ENCODE data around the gene PALLD.

Gene PALLD

DNA sequence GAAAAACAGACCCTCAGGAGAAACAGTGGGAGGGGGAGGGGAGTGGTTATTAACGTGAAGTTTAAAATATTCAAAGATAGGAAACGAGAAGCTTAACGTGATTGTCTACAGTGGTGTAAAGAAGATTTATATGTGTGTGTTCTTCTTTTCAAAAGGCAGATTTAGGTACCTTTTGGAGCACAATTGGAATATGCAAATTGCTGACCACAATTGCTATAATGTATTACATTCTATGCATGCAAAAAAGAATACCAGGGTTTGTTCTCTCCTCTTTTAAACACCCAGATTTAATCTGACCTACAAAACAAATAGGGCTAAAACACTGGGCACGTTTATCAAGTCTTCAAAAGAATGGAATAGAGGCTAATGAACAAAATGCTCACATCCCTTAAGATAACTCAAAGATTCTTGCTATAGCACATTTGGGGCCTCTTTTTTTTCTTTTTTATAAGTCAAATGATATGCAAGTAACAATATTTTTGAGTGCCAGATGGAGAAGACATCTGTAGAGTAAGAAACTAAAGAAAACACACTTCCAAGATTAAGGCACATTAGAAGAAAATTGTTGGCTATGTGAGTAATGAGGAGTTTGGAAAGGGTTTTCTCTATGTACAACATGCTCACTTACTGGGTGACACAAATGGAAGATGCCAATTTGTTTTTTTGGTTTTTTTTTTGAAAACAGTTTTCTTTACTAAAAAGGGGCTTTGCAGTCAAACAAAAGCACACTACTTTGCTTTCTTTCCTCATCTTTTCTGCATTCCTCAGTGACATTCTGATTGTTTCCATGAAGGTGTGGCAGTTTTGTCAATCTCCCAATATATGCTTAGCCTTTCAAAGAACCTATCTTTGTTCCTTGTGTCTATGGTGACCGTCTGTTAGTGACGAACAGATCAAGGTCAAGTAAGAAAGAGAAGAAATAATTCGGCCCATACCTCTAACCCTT is 240.3 kb downstream of the PALLD start:
- no peak for FAIRE-seq

DNA sequence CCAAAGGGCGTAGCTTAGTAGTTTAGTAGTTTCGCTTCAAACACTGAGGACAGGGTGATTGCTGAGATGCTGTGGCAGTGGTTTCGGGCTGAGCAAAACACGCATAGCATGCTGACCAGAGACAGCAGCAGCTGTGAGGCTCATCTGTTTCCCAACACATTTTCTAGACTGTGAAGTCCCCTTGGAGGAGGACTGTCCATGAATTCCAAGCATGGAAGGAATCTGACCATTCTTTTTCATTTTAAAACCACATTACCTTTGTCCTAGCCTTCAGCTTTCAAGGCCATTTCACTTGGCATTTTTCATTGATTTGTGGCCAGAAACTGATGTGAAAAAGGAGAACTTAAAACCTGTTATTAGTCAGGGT is 240.9 kb downstream of the PALLD start:
- no peak for FAIRE-seq

DNA sequence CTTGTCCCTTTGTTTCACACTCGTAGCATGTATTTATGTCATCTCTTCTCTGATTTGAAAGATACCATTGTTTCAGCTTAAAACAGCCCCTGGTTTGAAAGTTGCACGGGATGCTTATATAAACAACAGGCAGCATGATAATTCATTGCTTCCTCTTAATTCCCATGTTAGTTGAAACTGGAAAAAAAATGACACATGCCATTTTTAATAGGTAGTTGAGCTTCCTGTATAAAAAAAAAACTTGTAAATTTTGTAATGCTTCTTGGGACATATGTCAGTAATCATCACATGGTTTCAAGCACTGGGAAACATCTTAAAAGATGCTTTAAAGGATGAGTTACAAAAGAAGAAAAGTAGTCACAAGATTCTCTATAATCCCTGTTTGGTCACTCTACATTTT is 243.0 kb downstream of the PALLD start:
- FAIRE-seq, result no peak

DNA sequence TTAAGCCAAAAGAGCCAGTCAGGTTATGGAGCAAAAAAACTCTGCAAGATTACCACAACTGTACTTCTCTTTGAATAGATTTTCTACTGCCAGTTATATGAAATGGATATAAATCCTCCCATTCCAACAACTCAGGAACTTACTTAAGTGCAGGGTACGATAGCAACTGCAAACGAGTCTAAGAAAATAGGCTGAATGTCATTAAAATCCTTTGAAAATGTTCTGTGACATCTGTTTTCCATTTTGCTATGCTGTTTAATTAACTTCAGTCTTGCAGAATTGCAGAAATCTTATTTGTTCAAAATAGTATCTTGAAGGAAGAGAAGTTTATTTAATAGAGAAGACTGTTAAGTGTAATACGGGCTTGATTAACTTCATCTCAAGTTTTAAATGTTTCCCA is 243.8 kb downstream of the PALLD start:
- FAIRE-seq, result no peak

DNA sequence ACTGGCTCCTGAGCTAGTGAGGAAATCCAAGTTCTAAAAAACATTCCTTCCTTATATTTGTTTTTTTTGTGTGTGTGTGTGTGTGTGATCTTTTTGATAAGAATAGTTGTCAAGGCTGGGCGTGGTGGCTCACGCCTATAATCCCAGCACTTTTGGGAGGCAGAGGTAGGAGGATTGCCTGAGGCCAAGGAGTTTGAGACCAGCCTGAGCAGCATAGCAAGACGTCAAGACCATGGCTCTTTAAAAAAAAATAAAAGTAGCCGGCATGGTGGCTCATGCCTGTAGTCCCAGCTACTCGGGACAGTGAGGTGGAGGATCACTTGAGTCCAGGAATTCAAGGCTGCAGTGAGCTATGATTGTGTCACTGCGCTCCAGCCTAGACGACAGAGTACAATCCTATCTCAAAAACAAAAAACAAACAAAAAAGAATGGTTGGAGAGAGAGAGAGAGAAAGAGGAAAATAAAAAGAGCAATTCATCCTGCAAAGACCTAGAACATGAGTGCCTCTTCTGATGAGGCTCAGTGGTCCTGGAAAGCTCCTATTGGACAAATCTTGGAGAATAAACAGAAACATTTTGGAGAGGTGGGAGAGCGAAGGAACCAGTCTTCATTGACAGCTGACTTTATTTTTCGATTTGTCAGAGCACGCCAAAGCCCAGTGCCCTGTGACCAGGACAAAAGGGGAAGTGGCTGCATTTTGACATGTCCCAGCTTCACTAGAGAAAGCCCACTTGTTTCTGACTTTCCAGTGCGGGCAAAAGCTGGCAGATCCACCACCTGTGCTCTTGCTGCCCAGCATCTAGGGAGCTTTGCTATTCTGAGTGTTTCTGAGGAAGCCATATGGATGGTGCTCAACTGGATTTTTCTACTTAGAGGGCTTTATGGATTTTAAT is 244.7 kb downstream of the PALLD start:
- no peak for FAIRE-seq

DNA sequence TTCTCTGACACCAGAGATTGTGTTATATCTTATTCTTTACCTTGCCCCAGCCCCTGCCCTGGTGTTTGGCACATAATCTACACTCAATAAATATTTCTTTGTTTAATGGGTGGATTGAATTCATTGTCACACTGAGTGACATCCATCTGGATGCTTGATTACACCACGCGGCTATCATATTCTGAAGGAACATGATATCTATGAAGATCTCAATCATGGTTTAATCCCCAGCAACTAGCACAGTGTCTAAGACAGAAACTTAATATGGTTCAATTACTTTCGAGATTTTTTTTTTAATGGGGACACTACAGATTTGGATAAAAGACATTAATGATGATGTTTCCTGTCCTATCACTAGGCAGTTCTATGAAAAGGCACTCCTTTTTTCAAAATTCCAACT is 246.3 kb downstream of the PALLD start:
- FAIRE-seq, result no peak

DNA sequence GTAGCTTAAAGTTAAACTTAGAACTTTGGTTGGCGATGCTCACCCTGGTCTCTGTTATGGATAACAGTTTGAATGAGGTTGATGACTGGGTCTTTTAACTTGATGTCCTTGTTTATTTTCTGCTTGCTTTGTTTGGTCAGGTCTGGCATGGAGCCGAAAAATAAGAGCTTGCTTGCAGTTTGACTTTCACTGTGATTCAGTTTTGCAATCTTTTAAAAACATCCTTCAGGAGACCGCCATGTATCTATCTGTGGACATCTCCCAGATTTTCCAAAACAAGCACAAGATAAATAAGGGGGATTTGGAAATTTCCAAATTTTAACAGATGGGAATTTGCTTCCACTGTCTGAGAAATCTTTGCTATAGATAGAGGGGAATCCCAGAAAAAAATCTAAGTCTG is 246.7 kb downstream of the PALLD start:
- no peak for FAIRE-seq

DNA sequence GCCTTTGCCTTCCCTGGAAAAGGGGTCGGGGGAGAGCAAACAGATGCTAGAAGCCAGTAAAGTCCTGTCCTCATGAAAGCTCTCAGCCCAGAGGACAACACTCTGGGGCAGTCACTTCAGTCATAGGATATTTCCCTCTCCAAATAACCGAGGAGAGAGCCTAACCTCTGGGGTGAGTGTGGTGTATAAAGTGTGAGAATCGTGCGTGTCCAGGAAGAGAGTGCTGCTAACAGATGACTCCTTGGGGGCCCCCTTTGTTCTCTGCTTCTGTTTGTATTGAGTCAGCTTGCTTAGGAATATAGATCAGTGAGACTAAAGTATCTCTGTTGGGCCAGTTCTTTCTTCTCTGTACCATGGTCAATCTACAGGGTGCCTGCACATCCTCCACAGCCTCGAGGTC is 247.2 kb downstream of the PALLD start:
- FAIRE-seq, result no peak

DNA sequence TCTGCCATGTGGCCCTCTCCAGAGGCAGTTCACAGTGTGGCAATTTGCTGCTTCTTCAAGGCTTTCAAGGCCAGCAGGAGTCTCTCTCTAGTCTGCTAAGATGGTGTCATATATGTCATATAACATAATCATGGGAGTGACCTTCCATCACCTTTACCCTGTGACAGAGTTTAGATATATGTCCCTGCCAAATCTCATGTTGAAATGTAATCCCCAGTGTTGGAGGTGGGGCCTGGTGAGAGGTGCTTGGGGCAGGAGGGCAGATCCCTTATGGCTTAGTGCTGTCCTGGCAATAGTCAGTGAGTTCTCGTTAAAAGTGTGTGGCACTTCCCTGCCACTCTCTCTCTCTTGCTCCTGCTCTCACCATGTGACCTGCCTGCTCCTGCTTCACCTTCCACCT is 252.0 kb downstream of the PALLD start:
- FAIRE-seq, result no peak

DNA sequence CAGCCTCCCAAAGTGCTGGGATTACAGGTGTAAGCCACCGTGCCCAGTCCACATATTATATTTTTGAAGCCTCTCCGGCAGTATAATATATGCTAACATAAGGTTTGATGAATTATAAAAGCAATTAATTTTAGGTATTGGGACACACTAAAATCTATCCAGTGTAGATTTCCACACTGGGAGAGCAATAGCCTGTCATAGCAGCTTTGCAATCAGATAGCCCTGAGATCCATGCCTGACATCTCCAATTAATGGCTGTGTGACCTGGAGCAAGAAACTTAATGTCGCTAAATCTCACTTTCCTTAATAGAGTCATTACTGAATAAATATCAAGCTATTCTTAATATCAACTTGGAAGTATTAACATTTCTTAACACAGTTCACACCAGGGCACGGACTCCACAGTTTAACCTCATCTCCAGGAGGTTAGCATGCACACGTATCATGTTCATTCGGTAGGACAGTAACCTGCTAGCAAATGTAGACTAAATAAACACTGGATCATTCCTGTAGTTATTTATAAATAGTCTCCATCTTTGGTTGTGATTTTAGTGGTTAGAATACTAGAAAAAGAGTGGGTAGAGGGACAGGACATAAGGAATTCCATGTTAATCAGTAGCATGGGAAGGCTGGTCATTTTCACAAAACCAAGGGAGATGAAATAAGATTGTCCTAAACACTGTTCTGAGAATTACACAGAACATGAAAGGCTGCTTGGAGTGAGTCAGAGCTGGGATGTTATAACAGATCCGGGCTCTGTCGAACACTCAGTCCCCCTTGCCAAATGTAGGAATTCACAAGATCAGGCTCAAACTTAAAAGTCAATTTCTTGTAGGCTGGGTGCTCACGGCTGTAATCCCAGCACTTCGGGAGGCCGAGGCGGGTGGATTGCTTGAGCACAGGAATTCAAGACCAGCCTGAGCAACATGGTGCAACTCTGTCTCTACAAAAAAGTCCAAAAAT is 254.7 kb downstream of the PALLD start:
- no peak for FAIRE-seq

DNA sequence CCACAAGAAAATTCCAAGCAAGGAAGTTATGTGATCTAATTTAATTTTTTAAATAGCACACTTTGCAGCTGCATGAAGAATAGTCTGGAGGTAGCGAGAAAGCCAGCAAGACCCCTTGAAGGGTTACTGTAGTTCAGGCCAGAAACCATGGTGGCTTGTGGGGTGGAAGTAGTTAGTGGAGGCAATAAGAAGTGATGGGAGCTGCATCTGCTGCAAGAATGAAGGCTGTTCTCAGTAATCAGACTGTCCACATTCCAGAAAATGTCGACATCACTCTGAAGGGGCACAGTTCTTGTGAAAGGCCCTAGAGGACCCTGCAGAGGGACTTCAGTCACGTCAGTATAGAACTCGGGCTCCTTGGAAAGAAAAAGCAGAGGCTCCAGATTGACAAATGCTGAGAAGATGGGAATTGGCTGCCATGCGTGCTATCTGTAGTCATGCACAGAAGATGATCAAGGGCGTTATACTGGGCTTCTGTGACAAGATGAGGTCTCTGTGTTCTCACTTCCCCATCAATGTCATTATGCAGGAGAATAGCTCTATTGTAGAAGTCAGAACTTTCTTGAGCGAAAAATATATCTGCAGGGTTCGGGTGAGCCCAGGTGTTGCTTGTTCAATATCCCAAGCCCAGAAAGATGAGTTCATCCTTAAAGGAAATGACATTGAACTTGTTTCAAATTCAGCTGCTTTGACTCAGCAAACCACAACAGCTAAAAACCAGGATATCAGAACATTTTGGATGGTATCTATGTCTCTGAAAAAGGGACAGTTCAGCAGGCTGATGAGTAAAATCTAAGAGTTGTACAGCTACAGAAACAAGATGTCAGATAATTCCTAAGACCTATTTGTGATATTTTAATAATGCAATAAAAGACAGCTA is 259.0 kb downstream of the PALLD start:
- no peak for FAIRE-seq

DNA sequence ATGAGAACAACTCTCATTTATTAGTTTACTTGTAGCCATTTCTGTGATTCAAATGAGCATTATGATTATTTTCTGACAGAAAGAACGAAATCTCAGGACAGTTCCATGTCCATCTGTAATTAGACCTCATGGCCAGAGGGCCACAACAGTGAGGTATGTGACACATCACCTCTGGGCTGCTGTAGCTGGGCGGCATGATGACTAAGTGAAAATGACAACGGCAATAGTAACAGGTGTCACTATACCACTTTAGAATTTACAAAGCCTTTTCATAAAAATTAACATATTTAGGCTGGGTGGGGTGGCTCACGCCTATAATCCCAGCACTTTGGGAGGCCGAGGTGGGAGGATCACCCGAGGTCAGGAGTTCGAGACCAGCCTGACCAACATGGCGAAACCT is 260.6 kb downstream of the PALLD start:
- no peak for FAIRE-seq

DNA sequence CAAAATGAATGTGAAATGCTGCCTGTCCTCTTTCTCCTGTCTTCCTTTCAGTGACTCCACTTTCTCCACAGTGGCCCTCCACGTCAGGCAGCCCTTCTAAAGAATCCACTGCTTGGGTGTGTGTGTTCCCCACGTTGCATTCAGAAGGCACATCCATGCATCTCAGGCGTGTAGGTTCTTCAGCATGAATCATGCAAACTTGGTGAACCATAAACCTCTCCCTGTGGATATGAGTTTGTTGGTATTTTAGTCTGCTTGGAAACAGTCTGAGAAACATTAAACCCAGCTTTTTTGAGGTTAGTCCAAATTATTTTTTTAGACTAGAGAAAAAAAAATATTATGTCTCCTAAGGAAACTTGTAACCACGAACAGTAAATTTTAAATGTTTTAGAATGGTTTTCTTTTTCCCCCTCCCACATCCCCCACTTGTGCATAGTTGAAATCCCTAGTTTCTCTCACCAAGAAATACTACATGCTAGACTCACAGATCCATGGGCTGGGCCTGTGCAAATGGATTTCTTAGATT is 261.6 kb downstream of the PALLD start:
- FAIRE-seq, result no peak

DNA sequence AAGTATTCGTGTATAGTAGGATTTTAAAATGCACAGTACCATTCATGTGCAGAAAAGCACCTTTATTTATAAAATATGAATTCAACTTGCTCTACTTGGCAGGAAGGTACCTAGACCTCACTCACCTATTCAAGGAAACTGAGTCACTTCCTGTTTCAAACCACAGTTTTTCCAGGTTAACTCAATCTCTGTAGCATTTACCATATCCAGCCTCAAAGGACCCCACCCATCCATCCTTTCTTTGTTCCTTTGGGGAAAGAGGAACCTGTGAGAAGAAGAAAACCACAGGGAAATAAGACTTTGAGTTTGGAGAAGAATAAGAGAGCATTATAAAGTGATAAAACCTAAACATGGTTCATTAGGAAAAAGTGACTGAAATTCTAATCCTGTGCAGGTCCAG is 262.5 kb downstream of the PALLD start:
- FAIRE-seq, result no peak

DNA sequence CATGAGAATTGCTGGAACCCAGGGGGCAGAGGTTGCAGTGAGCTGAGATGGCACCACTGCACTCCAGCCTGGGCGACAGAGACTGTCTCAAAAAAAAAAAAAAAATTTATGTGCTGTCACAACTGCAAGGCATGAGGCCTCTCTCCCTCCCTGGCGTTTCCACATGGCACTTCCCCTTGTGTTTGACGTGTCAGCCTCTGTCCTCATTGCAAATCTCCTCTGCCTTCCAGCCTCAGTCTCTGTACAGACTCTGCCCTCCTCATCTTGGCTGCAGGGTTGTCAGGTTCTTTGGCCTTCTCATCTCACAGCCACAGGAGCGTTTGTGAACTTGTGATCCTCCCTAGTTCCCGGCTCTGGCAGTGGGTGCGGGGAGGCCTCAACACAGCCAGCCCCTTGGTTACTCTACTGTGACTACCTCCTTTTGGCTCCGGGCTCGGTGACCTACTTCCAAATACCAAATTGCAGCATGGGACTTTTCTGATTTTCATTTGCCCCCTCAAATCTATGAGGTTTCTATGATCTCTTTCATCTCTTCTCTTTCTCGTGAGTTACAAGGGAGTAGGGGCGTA is 263.2 kb downstream of the PALLD start:
- FAIRE-seq, result no peak

DNA sequence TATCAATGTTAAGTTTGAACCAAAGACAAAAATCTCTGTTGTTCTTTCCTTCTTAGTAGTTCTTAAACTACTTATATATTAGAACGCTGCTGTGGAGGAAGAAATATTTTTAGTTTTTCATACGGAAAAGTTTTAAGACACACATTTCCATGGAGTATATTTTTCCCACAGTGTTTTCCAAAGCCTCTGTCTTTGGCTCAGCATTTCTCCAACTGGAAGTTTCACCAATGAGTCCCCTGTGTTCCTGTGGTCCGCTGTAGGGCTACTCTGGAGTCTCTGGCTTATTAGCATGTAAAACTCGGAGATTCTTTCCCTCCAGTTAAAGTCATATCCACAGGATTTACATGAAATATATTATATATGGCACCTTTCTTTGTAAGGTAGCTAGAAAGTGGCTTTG is 264.2 kb downstream of the PALLD start:
- FAIRE-seq, result no peak

DNA sequence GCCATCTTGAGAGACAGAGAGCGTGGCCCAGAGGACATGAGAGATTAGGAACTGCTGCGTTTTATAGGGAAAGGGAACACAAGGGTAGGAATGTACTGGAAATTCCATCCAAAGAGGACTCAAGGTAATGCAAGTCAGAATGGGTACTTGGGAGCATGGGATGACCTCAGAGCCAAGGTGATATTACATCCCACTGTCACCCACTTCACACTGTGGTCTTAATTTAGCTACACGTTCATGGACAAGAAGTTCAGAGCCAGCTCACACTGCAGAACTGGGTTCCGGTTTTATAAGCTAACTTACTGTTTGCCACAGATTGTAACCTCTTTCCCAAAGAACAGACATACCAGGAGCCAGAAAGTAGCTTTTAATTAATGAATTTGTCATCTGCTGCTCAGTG is 268.5 kb downstream of the PALLD start:
- no peak for FAIRE-seq

DNA sequence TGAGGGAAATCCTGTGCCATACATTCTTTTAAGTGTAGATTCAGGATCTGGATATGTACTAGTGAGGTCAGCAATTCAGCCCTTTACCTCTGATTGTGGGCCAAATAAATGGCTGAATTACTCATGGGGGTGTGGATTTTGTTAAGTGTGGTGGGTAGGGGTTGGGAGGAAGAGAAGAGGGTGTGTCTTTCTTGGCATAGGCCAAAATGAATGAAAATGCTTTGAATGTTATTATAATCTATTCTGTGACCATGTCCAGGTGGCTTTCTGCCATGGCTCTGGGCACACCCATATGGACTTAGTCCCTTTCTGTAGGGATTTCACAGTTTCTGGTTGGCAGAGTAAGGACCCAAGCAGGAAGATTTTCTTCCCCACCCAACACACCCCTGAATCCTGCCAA is 268.9 kb downstream of the PALLD start:
- FAIRE-seq, result no peak

DNA sequence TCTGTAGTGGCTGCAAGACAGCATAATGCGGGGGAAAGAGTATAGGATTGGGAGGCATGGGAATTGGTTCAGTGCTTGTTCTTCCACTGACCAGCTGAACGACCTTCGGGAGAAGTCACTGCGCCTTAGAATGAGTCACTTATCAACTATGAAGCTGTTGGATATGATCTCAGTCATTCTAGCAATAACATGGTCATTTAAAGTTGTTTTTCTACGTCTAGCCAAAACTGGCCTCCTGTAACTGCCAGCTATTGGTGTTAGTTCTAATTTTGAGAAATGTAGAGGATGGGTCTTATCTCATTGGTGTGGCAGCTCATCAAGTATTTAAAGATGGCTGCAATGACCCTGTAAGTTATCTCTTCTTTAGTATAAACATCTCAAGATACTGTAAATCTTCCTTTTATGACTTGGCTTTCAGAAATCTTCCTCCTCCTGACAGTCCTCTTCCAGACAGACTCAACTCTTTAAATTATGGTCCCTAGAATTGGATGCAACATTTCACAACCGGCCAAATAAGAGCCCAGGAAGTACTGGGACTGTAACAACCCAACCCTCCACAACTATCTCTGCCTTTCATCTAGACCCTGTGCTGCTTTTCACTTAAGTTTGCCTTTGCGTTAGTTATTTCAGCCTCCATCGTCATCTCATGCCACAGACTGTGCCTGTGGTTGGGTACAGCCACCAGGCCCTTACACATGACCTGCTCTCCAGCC is 269.9 kb downstream of the PALLD start:
- no peak for FAIRE-seq

DNA sequence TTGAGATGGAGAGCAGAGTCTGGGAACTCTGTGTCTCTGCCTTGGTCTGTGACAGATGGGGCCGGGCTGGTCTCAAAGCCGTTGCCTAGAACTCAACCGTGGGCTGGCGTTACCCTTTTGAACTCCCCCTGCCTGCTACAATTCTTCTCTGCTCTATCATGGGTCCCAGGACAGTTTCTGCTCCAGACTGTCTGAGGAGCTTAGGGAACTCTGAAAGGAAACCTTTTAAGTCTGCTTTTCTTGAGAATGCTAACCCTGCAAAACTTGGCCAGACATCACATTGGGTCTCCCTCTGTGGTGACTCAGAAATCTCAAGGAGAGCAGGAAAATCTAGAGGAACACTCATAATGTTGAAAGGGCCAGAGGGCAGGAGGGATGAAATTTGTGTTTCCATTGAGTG is 272.6 kb downstream of the PALLD start:
- no peak for FAIRE-seq

DNA sequence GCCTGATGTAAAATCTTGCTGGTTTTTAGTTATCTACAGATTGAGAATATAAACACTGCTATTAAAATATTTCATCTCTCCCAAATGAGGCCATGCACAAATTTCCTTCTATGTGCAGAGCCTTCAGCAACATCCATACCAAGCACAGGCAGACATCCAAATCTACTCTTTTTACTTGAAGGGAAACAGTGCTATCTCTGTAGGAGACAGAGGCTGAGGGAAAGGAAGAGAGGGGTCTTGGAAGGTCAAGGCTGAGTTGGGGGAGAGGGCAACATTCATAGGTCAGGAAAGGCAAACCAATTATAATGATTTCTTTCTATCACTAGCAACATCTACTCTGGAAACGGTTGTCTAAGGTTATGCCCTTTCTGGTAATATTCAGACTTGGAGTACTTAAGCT is 273.0 kb downstream of the PALLD start:
- no peak for FAIRE-seq
